BJ (cell line): Measurements from ENCODE around the gene BIRC3. TPM values are rescaled to one million over a fixed set of nuclear protein-coding genes. Genes with fewer than 3 reads are reported as not detected.

ENCODE experiments used
- CTCF ChIA-PET: fragments of 350-600 bp; formaldehyde crosslinking; extraction: SDS; loops from one replicate; lab custom pipeline; 2021; ENCODE audit warnings: antibody characterized with exemption, inconsistent platforms; lab: Yijun Ruan, JAX
- POLR2A ChIA-PET: fragments of 300-600 bp; sonication (Branson Sonifier 250); formaldehyde crosslinking; extraction: SDS; loops from one replicate; lab custom pipeline; 2021; ENCODE audit warnings: antibody characterized with exemption; lab: Charles Lee
- DNase-seq: peaks from one replicate; pipeline ENCODE4 v3.0.0-alpha.2; 2011; ENCODE audit warnings: low read depth
- H3K27me3 ChIP-seq: 2 replicates; pipeline ENCODE4 v1.6.0; 2011; ENCODE audit warnings: low read length; ENCODE audit not compliant: control insufficient read depth, insufficient read depth
- H3K36me3 ChIP-seq: 2 replicates; pipeline ENCODE4 v1.5.1; 2011; ENCODE audit warnings: low read length; ENCODE audit not compliant: control insufficient read depth, insufficient read depth
- H3K4me3 ChIP-seq: 2 replicates; pipeline ENCODE4 v1.5.1; 2011; ENCODE audit warnings: low read depth, mild to moderate bottlenecking, control low read depth, low read length
- polyA plus RNA-seq: library from polyadenylated mRNA; depleted of rRNA; stranded (reverse); fragments of >200 nt; gene quantifications from 2 replicates; pipeline ENCODE4 v1.2.3, GENCODE V29; 2011
- TF ChIP-seq, protein P1 (sequence below): IDR thresholded peaks from 2 replicates; pipeline ENCODE4 v1.5.1; 2011; ENCODE audit warnings: low read depth, mild to moderate bottlenecking, control low read depth, inconsistent platforms, low read length, moderate library complexity; ENCODE audit not compliant: insufficient read depth

BIRC3 gene
- polyA plus RNA-seq, 1 experiment = 0.48 TPM

DNA sequence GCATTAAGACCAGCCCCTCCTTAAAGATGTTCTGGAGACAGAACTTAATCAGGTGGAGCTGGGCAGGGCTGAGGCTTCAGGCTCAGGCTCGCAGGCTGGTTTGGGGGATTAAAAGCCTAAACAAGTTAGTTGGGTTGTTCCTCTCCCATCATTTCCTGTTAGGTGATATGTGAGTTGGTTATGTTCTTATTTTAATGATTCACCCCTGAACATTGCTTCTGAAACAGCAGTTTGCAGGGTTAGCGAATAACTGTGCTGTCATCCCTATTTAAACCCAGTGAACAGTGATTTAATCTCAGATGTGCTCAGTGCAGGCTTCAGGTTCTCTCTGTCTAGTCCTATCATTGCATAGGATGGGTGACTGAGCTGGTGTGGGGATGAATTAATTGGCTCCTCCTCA lies 47.4 kb upstream of the BIRC3 start:
- H3K36me3 ChIP-seq = no peaks in the 10 kb centered on the region
- H3K4me3 ChIP-seq = no peak overlapping the region
- DNase-seq = no peak
- ChIA-PET CTCF (interaction anchor here (0.8 to 1.0 kb wide), 2 partner anchors 13 to 343 kb away, joined by 3 to 4 read pairs; no protein-coding TSS in a partner anchor), POLR2A (no interaction called here)
- no peaks in the 10 kb centered on the region for H3K27me3 ChIP-seq
- TF ChIP-seq, protein P1, sequence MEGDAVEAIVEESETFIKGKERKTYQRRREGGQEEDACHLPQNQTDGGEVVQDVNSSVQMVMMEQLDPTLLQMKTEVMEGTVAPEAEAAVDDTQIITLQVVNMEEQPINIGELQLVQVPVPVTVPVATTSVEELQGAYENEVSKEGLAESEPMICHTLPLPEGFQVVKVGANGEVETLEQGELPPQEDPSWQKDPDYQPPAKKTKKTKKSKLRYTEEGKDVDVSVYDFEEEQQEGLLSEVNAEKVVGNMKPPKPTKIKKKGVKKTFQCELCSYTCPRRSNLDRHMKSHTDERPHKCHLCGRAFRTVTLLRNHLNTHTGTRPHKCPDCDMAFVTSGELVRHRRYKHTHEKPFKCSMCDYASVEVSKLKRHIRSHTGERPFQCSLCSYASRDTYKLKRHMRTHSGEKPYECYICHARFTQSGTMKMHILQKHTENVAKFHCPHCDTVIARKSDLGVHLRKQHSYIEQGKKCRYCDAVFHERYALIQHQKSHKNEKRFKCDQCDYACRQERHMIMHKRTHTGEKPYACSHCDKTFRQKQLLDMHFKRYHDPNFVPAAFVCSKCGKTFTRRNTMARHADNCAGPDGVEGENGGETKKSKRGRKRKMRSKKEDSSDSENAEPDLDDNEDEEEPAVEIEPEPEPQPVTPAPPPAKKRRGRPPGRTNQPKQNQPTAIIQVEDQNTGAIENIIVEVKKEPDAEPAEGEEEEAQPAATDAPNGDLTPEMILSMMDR = no peak

DNA sequence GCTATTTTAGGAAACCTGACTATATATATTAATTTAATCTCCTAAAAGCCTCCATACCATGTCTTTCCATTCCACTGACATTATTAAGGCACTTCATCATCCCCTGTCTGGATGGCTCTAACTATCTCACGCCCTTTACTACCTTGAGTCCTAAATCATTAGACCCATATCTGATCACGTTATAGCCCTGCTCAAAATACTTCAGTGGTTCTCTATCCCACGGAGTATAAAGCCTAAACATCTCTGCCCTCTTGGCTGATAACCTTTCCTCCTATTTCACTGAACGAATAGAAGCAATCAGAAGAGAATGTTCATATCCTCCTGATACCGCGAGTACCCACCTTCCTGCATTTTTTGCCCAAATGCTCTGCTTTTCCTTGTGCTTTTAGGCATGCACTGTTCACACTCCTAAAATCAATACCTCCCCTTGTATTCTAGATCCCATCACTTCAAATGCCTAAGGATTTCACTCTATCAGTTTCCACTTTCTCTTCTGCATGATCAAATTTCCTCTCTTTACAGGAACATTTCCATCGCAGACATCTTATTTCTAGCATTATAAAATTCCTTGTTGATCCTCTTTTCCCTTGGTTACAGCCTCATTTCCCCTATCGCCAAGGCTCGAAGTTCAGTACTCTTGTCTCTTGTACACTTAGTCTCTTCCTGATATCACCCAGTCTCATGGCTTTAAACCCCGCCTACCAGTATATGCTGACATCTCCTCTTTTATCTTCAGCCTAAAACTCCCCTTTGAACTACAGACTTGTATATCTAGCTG lies 45.0 kb upstream of the BIRC3 start:
- H3K4me3 ChIP-seq = no peak overlapping the region
- H3K27me3 ChIP-seq = no peaks in the 10 kb centered on the region
- ChIA-PET POLR2A (no interaction called here), CTCF (interaction anchor here (1.0 kb wide), 1 partner anchor 50 kb away, joined by 4 read pairs; no protein-coding TSS in a partner anchor)
- H3K36me3 ChIP-seq = no peaks in the 10 kb centered on the region
- no peak for DNase-seq
- TF ChIP-seq, protein P1 = no peak

DNA sequence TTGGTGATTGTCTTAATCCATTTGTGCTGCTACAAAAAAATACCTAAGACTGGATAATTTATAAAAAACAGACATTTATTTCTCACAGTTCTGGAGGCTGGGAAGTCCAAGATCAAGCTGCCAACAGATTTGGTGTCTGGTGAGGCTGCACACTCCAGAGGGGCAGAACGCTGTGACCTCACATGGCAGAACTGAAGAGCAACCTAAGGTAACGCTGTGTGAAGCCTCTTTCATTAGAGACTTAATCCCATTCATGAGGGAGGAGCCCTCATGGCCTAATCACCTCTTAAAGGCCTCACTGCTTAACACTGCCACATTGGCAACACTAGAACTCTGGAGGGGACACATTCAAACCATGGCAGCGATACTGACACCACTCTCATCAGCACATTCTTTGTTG lies 42.7 kb upstream of the BIRC3 start:
- TF ChIP-seq, protein P1 = no peak
- POLR2A ChIA-PET = no interaction called here
- H3K36me3 ChIP-seq = no peaks in the 10 kb centered on the region
- CTCF ChIA-PET = no interaction called here
- no peak overlapping the region for H3K4me3 ChIP-seq
- no peaks in the 10 kb centered on the region for H3K27me3 ChIP-seq
- no peak for DNase-seq

DNA sequence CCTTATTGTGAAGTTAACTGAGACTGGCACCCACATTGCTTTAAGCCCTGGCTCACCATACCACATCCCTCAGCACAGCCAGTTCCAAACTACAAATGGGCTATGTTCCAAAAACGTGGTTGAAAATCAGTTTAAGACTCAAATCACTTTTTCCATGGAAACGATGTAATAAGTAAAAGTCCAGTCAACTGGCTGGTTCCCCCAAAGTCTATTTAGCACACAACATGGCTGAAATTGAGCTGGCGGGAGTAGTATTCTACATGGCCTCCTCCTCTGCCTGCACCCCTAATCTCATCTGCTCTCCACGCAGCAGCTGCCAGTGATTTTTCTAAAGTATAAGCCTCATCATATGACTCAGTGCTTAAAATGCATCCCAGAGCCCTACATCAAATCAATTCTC lies 40.9 kb upstream of the BIRC3 start:
- ChIA-PET POLR2A (no interaction called here), CTCF (interaction anchor here (0.7 kb wide), 1 partner anchor 408 kb away, joined by 3 read pairs; no protein-coding TSS in a partner anchor)
- TF ChIP-seq, protein P1 = no peak
- Histone ChIP-seq H3K4me3 (no peak overlapping the region), H3K36me3 (no peaks in the 10 kb centered on the region), H3K27me3 (no peaks in the 10 kb centered on the region)
- DNase-seq = no peak

DNA sequence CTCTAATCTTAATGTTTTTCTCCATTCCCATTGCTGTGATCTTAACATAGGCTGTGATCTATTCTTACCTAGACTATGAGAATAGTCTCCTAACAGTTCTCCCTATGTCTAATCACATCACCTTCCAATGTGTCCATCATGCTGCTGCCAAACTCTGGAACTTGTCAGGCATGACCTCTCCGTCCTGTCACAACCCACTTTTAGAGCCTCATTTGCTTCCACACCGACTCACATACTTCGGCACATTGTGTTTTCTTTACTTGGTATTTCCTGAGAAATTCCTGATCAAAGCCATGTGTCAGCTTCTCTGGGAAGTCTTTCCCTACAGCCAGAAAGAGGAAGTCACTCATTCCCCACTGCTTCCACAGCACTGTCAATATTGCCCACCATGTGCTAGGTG lies 40.5 kb upstream of the BIRC3 start:
- Histone ChIP-seq H3K36me3 (no peaks in the 10 kb centered on the region), H3K4me3 (no peak overlapping the region), H3K27me3 (no peaks in the 10 kb centered on the region)
- CTCF ChIA-PET = interaction anchor here (0.7 to 1.2 kb wide), 2 partner anchors 14 to 408 kb away, joined by 3 read pairs; no protein-coding TSS in a partner anchor
- POLR2A ChIA-PET = no interaction called here
- TF ChIP-seq, protein P1 = no peak
- no peak for DNase-seq
